Measurements from ENCODE around the gene LPAR1.
A peak's percentile ranks its signal among the peaks of the same experiment; 100 is the strongest.

LPAR1 gene

GRCh38 chr9:110996436-110997220, 41.6 kb downstream of the LPAR1 start:
- DNase-seq (ENCODE audit: low read depth in 2 of 2): peak; percentile 85 to 95
- no peak overlapping the region for H3K4me3 ChIP-seq (replicated peaks in 1 of 2; ENCODE audit: low read depth in 2 of 2, low read length in 2 of 2)
- TF ChIP-seq, protein P1, sequence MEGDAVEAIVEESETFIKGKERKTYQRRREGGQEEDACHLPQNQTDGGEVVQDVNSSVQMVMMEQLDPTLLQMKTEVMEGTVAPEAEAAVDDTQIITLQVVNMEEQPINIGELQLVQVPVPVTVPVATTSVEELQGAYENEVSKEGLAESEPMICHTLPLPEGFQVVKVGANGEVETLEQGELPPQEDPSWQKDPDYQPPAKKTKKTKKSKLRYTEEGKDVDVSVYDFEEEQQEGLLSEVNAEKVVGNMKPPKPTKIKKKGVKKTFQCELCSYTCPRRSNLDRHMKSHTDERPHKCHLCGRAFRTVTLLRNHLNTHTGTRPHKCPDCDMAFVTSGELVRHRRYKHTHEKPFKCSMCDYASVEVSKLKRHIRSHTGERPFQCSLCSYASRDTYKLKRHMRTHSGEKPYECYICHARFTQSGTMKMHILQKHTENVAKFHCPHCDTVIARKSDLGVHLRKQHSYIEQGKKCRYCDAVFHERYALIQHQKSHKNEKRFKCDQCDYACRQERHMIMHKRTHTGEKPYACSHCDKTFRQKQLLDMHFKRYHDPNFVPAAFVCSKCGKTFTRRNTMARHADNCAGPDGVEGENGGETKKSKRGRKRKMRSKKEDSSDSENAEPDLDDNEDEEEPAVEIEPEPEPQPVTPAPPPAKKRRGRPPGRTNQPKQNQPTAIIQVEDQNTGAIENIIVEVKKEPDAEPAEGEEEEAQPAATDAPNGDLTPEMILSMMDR (IDR thresholded peaks at IDR 0.05; ENCODE audit: low read depth, low read length): no peak

DNA sequence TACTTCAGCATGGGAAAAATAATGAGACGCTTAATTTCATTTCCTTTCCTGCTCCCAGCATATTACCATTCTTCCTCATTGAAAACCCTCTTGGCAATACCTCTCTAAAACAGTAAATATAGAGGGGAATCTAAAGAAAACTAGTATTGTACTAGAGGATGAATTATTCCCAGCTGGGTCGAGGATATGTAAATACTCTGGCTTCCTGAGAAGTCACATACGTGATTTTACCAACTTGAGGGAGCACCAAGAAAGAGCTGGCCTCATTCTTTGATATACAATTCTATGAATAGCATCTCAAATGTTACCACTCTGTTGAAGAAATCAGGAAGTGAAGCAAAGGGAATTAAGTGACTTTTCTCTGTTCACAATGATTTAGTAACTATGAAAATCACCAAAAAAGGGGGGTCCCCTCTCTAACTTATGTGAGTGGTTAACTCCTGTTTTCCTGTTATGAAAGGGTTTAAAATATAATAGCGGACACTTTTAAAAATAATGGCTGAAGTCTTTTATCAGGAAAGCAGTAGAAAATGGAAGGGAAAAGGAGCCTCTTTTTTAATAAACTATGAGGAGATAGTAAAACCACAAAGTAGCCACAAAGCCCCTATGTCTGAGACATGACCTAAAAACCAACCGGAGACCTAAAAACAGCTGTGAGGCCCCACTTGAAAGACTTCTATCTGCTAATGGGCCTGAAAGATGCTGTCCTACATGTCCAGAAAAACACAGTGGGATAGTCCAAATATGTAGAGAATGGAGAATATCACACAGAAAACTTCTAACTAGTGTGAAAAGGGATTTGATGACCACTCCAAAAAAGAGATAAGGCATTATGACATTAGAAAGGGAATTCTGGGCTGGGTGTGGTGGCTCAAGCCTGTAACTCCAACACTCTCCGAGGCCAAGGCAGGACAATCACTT, 42.6 kb downstream of the LPAR1 start:
- peak; percentile 41 to 46 for DNase-seq (ENCODE audit: low read depth in 2 of 2)
- no peak overlapping the region for H3K4me3 ChIP-seq (replicated peaks in 1 of 2; ENCODE audit: low read depth in 2 of 2, low read length in 2 of 2)
- TF ChIP-seq, protein P1 (IDR thresholded peaks at IDR 0.05; ENCODE audit: low read depth, low read length): no peak

DNA sequence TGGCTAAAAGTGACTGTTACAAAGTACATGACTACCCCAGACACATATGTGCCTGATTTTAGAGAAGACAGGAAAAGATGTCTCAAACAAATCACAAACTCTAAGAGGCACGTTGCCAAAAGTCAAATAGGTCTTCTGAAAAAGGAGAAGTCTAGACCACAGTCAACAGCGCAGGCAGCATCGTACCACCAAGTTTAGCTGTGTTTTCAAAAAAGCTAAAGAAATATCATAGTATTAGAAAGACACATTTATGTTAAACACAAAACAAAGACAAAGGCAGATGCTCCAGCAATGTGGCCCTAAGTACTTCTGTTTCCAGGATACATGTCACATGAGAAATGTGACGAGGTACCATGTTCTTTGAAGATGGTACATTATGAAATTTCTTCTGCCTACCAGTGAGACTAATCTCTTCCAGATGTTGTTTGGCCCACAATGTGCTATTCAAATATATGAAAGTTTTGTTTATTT, 43.5 kb downstream of the LPAR1 start:
- H3K4me3 ChIP-seq (replicated peaks in 1 of 2; ENCODE audit: low read depth in 2 of 2, low read length in 2 of 2): no peak overlapping the region
- peak; percentile 40 to 77 for DNase-seq (ENCODE audit: low read depth in 2 of 2)
- TF ChIP-seq, protein P1 (IDR thresholded peaks at IDR 0.05; ENCODE audit: low read depth, low read length): no peak

GRCh38 chr9:110990481-110990880, 47.8 kb downstream of the LPAR1 start:
- TF ChIP-seq, protein P1 (IDR thresholded peaks at IDR 0.05; ENCODE audit: low read depth, low read length): no peak
- DNase-seq (ENCODE audit: low read depth in 2 of 2): no peak
- H3K4me3 ChIP-seq (replicated peaks in 1 of 2; ENCODE audit: low read depth in 2 of 2, low read length in 2 of 2): no peak overlapping the region

GRCh38 chr9:110986529-110986928, 51.7 kb downstream of the LPAR1 start:
- H3K4me3 ChIP-seq (replicated peaks in 1 of 2; ENCODE audit: low read depth in 2 of 2, low read length in 2 of 2): no peak overlapping the region
- DNase-seq (ENCODE audit: low read depth in 2 of 2): peak in 1 of 2 donors; percentile 39
- TF ChIP-seq, protein P1 (IDR thresholded peaks at IDR 0.05; ENCODE audit: low read depth, low read length): no peak

DNA sequence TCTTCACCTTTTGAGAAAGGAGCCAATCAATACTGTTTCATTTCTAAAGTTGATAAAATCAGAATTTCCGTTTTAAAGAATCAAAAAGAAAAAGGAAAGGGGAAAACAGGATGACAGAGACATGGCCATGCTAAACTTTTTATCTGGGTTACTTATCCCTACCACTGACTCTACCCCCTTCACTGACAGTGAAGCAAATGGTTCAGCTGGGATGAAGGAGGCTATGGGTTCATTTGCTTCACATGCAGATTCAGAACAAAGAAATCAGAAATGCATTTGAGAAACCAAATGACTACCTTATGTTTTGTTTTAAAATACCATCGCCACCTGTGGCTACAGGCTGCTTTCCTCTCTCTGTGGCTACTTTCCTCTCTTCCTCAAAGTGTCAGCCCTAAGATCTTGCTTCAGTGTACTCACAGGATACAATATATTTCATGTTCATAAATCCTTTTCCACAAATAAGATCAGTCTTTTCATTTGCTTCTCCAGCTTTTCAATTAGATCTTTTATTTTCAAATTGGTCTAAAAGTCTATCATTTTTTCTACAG, 53.3 kb downstream of the LPAR1 start:
- no peak overlapping the region for H3K4me3 ChIP-seq (replicated peaks in 1 of 2; ENCODE audit: low read depth in 2 of 2, low read length in 2 of 2)
- no peak for DNase-seq (ENCODE audit: low read depth in 2 of 2)
- TF ChIP-seq, protein P1 (IDR thresholded peaks at IDR 0.05; ENCODE audit: low read depth, low read length): no peak
